Measurements from ENCODE around the gene CELF2. TPM values are rescaled to one million over a fixed set of nuclear protein-coding genes. Genes with fewer than 3 reads are reported as not detected.
A peak's percentile ranks its signal among the peaks of the same experiment; 100 is the strongest.
"Not testable (repeated sequence)": the region's sequence is repeated elsewhere in the genome, so short reads cannot be mapped to it uniquely, and the experiment has no call there.

The CELF2 gene
- polyA plus RNA-seq, 3 donors: 11.4 to 11.9 (median 11.8) TPM

DNA sequence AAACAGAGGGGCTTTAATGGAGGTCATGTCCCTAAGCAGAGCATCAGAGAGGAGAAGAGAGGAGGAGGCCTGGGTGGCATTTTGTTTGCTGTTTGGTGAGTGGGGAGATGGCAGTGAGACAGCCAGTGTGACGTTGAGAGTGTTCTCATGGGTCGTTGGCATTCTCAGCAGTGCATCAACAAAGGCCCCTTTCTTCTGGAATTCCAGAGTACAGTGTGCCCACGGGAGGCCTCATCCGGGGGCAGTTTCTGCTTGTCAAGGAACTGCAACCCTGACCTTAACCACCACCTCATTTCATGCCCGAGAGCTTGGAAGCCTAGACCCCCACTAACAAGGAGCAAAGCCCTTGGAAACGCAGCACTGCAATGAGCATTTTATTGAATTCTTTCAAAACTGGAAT lies 92.9 kb downstream of the CELF2 start:
- peak in 3 of 11 donors; percentile 17 to 26 (median 23) for DNase-seq (ENCODE audit: extremely low read depth in 1 of 11, low read depth in 9 of 11, low spot score in 4 of 11)

DNA sequence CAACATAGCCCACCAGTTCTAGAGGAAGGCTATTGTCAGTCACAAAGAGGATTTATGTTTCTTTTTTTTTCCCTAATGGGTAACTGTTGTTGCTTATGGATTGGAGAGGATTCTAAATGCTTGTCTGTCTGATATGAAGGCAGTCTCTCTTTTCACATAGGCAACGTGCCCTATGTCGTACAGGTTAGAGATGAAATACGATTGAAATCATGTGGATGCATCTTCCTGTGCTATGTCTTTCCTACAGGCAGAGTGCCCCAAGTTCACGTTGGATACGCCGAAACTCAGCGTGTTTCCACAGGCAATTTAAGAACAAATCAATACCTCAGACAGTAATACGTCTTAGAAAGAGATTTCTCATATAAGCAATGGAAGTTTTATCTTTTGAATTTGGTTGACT lies 93.8 kb downstream of the CELF2 start:
- no peak for DNase-seq (ENCODE audit: extremely low read depth in 1 of 11, low read depth in 9 of 11, low spot score in 4 of 11)

DNA sequence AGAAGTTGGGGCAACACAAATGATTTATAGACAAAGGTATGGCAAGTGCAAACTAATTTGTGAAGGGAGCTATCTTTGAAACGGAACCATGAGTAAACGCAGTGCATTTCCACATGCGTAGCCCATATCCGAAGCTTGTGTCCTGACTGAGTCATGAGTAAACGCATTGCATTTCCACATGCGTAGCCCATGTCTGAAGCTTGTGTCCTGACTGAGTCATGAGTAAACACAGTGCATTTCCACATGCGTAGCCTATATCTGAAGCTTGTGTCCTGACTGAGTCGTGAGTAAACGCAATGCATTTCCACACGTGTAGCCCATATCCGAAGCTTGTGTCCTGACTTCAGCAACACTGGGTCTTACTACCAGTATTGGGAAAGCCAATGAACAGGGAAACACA lies 95.0 kb downstream of the CELF2 start:
- DNase-seq (ENCODE audit: extremely low read depth in 1 of 11, low read depth in 9 of 11, low spot score in 4 of 11): no peak

DNA sequence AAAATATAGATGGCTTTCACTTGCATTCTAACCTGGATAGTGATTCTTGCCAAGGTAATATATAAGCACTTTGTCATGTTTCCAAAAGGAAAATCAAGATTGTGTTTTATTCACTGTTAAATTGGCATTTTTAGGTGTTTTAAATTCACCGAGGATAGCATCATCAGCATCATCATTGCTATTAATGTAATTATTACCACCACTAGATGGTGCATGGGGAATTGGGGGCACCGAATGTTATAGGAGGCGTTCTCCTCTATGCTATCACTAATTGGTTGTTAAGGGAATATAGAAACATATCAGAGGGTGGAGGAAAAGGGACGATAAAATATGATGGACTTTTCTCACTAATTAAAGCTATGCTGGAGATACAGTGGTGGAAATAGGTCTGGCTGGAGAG lies 95.5 kb downstream of the CELF2 start:
- no peak for DNase-seq (ENCODE audit: extremely low read depth in 1 of 11, low read depth in 9 of 11, low spot score in 4 of 11)

DNA sequence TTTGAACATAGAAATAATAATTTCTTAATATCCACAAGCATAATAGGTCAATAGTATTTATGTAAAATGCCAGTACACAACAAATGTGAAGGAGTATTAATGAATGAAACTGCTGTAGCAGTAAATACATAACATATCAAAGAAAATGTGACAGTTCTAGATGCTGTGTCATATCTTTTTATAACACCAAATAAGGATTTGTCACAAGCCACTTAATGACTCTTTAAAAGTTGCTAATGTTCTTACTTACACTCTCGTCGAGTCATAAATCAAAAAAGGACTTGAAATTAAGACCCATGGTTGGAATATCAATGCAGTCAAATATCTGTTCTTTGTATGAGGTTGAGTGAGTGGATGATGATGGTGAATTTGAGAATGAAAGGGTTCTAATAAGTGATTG lies 96.6 kb downstream of the CELF2 start:
- DNase-seq (ENCODE audit: extremely low read depth in 1 of 11, low read depth in 9 of 11, low spot score in 4 of 11): no peak

DNA sequence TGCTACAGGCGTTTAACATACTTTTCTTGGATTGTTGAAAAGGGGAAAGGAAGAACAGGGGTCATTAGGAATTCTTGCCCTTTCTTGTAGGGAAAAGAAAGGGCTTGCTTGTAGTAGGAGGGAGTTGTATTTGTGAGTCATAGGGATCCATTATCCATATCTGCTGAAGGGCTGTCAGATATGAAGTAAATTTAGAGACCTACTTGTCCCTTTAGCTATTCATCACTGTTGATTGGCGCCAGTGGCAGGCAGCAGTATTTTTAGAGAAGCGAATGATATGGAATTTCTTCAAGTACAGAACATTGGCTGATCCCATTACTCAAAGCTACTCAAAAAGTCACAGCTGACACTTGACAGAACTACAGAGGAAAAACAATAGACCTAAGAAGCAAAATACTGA lies 97.7 kb downstream of the CELF2 start:
- DNase-seq (ENCODE audit: extremely low read depth in 1 of 11, low read depth in 9 of 11, low spot score in 4 of 11): no peak

DNA sequence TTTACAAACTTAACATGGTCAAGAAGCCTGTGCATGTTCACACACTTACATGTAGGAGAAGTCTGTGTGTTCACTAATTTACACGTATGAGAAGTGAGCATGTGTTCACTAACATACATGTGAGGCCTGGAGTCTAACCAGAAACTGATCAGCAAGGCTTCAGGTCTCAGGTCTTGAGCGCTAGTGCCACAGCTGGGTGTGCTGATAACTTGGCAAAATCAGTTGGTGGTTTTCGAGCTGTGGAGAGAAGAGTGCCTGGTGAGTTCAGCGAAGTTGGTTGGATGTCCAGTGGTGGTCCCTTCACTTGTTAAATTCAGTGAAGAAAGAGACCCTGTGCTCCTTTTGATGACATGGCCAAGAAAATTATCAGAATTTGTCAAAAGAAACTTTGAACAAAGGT lies 98.7 kb downstream of the CELF2 start:
- DNase-seq (ENCODE audit: extremely low read depth in 1 of 11, low read depth in 9 of 11, low spot score in 4 of 11): no peak

DNA sequence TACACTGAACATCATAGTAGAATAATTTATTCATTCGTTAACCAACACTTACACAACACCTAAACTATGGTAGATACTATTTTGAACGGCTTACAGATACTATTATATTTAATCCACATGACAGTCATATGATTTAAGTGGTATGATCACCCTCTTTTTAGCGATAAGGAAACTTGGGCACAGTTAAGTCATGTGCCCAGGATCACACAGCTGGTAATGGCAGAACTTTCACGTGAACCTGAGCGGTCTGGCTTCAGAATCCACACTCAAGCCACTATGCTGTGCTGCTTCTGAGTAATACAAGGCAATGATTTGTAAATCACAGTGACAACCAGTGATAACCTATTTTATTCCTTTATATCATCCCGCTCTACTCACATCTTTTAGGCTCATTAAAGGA lies 99.1 kb downstream of the CELF2 start:
- no peak for DNase-seq (ENCODE audit: extremely low read depth in 1 of 11, low read depth in 9 of 11, low spot score in 4 of 11)

DNA sequence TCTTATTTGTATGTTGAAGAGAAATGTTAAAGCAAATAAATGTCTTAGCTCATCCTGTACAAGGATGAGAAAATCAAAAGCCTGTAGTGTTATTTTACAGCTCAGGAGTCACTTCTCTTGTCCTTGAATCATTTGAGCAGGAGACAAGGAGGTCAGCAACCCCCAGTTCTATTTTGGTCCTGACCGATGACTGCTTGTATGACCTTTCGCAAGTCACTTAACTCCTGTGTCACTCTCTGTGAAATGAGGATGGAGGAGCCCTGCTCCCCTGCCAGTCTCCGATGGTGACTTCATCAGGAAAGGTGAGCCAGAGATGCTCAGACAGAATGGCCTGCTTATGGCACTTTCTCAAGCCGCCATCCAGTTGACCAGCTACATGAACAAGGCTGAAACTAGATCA lies 101.0 kb downstream of the CELF2 start:
- DNase-seq (ENCODE audit: extremely low read depth in 1 of 11, low read depth in 9 of 11, low spot score in 4 of 11): no peak

DNA sequence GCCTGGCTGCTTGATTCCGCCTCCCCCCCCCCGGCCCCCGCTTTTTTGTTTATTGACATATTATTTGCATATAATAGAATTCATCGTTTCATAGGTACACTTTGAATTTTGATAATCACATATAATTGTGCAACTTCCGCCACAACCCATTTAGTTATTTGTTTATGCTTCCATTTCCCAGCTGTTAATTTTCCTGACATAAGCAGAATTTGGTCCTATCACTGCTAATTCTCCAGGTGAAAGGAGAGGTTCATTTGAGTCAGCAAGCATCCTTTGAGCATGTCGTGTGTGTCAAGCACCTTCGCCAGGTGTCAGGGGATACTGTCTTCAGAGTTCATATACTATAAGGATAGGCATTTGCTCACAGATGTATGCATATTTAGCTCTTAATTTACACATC lies 102.2 kb downstream of the CELF2 start:
- DNase-seq (ENCODE audit: extremely low read depth in 1 of 11, low read depth in 9 of 11, low spot score in 4 of 11): no peak

DNA sequence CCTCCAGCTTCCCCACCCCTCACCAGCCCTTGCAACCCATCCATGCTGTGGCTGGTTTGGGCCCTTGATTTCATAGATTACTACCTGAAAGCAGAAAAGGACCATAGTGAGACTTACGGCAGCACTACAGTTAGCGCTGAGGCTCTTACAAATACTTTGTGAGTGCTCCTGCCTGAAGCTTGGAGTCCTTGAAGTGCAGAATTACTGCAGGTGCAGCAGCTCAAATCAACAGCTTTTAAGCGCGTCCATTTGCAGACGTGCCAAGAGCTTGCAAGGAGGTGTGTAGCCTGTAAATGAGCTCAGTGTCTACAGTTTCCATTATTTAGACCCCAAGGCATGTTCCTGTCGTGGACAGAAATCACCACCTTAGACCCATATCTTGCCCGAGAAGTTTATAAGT lies 103.0 kb downstream of the CELF2 start:
- DNase-seq (ENCODE audit: extremely low read depth in 1 of 11, low read depth in 9 of 11, low spot score in 4 of 11): no peak

DNA sequence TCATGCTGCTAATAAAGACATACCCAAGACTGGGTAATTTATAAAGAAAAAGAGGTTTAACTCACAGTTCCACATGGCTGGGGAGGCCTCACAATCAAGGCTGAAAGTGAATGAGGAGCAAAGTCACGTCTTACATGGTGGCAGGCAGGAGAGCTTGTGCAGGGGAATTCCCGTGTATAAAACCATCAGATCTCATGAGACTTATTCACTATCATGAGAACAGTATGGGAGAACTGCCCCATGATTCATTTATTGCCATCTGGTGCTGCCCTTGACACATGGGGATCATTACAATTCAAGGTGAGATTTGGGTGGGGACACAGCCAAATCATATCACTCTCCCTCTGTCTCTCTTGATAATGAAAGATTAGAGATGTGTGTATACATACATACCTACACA lies 106.2 kb downstream of the CELF2 start:
- not testable (repeated sequence) for DNase-seq (ENCODE audit: extremely low read depth in 1 of 11, low read depth in 9 of 11, low spot score in 4 of 11)

DNA sequence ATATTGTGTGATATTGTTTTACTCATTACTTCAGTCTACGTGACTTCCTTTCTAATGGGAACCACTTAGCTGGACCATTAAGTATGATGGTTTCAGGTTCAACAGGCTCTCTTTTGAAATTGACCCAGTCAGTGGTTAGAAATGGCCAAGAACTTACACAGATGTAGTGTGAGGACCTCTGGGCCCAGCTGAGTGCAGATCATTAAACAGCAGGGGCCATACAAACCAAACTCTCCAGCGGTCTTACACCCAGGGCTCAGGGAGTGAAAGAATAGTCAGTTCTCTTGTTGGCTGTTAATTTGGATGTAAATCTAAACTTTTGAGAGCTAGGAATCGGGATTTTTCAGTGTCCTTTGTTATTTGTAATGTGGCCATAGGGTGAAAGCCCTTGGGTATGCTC lies 107.3 kb downstream of the CELF2 start:
- DNase-seq (ENCODE audit: extremely low read depth in 1 of 11, low read depth in 9 of 11, low spot score in 4 of 11): no peak

DNA sequence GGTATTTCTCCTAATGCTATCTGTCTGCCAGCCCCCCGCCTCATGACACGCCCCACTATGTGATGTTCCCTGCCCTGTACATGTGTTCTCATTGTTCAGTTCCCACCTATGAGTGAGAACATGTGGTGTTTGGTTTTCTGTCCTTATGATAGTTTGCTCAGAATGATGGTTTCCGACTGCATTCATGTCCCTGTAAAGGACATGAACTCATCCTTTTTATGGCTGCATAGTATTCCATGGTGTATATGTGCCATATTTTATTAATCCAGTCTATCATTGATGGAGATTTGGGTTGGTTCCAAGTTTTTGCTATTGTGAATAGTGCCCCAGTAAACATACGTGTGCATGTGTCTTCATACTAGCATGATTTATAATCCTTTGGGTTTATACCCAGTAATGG lies 109.3 kb downstream of the CELF2 start:
- not testable (repeated sequence) for DNase-seq (ENCODE audit: extremely low read depth in 1 of 11, low read depth in 9 of 11, low spot score in 4 of 11)

DNA sequence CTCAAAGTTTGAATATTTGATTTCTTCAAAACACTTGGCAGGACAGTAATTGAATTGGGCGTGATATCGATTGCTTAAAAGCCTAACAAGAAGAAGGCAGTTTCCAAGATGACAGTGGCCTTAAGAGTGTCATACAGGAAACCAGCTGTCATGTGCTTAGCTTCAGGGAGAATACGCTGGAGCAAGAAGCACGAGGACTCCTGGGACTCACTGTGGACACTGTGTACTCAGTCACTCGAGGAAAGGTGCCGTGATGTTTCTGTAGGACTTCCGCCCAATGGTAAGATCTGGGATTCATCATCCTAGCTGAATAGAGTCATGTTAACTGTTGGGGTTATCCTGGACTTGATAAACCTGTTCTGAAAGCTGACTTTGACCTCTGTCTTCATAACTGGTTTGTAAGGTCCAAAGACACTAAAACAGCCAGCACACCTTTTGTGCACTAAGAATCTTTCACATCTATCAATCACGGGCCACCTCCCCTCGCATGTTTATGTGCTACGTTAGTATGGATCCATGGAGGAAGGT lies 113.5 kb downstream of the CELF2 start:
- no peak for DNase-seq (ENCODE audit: extremely low read depth in 1 of 11, low read depth in 9 of 11, low spot score in 4 of 11)

DNA sequence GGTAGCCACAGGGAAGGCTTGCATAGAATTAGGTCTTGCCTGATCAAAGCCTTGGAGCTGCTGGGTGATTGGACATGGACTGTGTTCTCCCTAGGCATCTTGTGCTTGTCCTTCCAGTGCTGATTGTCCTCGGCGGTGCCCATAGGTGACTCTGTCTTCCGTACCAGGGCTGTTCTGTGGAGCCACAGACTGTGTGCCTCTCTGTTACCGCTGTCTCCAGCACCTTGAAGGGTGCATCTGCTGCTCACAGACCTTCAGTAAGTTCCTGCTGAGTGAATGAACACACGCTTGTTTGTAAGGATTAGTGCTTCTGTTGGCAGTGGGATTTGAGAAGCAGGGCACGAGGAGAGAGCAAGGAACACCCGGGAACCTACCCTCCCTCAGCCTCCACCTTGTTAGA lies 116.7 kb downstream of the CELF2 start:
- no peak for DNase-seq (ENCODE audit: extremely low read depth in 1 of 11, low read depth in 9 of 11, low spot score in 4 of 11)

DNA sequence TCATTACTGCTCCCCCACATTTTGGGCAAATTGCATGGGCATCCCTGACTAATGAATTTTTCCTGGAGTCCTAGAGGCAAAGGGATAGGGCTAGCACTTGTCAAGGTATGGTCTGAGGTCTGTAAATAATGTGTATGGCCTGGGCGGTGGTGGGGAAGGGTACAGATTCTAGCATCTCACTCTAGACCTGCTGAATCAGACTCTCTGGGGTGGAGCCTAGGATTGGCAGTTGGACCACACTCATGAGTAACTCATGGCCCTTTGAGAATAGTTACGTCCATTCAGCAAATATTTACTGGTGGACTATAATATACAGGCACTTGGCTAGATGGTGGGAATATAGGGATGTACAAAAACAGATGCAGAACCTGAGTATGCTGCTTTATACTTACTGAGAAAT lies 118.0 kb downstream of the CELF2 start:
- no peak for DNase-seq (ENCODE audit: extremely low read depth in 1 of 11, low read depth in 9 of 11, low spot score in 4 of 11)

DNA sequence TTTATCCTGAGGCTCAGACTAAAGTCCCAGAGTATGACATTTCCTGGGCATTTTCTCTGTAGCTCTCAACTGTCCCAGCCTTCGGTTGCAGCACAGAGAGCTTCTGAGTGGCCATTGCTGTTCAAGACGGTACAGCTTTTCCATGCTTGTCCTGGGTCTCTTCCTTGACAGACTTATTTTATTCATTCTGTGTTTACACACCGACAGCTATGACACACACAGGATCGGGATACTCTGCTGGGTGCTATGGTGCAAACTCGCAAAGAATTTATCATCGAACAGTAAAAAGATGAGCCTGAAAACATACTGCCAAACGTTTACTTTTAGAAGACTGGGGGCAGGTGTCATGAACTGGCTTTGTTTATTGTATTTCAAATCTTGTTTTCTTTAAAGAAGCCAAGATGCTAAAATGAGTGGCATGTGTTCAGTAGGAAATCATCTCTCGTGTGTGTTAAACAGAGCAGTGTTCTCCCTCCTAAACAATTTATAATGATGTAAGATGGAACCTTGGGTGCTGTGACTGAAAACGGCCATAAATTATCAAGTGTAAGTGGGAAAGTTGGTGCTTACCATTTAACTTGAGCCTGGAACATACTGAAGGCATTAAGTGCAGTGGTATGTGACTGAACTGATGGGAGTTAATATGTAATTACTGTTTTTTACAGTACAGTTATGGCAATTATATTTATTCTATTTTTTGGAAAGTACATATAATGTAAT lies 120.8 kb downstream of the CELF2 start:
- DNase-seq (ENCODE audit: extremely low read depth in 1 of 11, low read depth in 9 of 11, low spot score in 4 of 11): no peak

DNA sequence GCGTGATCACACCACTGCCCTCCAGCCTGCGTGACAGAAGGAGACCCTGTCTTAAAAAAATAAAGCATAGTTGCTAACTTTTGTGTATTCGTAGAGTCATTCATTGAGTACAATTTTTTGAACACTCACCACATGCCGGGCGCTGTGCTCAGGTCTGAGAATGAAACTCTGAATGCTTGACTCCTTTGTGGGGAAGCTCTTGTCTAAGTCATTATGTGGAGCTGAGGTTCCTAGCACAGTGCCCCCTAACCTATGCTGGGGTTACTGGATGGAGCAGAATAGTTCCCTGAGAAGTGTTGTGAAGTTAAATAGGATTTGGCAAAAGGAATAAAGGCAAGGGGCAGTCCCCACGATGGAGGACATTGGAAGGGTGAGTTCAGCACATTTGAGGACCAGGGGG lies 123.3 kb downstream of the CELF2 start:
- no peak for DNase-seq (ENCODE audit: extremely low read depth in 1 of 11, low read depth in 9 of 11, low spot score in 4 of 11)

DNA sequence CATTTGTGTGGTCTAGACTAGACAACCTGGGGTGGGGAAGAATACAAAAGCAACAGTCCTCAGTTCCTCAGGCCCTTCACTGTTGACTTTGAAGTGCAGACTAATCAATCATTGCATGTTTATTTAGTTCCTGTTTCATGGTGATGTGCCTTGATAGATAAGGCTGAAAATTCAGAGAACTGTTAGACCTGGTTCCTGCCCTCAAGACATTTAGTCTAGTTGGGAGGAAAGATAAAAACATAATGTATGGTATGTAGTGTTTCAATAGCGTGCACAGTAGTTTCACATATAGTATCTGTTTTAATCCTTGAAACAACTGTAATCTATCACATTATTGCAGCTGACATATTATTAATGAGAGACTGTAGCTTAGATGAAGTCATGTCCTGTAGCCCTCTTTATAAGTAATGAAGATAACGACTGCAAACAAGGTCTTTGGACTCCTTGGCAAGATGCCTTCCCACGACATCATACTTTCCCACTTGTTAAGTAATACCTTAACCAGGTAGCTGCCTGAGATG lies 124.0 kb downstream of the CELF2 start:
- DNase-seq (ENCODE audit: extremely low read depth in 1 of 11, low read depth in 9 of 11, low spot score in 4 of 11): no peak

DNA sequence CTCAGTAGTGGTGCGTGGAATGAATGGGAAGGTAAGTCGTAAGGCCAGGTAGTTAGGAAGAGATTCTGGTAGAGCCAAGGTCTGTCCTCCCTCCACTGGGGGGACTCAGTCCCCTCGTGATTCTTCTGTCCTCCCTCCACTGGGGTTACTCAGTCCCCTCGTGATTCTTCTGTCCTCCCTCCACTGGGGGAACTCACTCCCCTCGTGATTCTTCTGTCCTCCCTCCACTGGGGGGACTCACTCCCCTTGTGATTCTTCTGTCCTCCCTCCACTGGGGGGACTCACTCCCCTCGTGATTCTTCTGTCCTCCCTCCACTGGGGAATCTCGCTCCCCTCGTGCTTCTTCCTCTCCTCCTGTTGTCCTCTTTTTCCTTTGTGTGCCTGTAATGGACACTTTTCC lies 125.1 kb downstream of the CELF2 start:
- DNase-seq (ENCODE audit: extremely low read depth in 1 of 11, low read depth in 9 of 11, low spot score in 4 of 11): no peak
